ENCODE data around the gene PRRT1B.

DNA sequence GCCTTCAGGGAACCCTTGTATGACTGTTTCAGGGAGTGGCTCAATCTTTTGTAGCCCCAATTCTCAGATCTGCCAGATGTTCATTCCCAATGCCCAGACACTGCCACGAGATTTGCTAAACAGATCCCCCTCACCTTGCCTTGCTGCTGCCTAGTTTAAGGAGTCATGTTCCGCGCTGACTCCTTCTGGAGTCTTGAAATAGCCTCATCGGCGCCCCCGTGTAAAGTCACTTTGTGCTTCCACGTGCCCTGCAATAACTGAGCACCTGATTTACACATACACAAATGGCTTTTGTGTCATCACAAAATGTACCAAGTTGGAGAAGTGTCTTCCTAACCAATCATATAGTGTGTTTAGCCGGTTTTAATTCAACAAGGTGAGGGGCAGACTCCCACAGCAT lies 62.3 kb downstream of the PRRT1B start:
- TF ChIP-seq, protein P1, sequence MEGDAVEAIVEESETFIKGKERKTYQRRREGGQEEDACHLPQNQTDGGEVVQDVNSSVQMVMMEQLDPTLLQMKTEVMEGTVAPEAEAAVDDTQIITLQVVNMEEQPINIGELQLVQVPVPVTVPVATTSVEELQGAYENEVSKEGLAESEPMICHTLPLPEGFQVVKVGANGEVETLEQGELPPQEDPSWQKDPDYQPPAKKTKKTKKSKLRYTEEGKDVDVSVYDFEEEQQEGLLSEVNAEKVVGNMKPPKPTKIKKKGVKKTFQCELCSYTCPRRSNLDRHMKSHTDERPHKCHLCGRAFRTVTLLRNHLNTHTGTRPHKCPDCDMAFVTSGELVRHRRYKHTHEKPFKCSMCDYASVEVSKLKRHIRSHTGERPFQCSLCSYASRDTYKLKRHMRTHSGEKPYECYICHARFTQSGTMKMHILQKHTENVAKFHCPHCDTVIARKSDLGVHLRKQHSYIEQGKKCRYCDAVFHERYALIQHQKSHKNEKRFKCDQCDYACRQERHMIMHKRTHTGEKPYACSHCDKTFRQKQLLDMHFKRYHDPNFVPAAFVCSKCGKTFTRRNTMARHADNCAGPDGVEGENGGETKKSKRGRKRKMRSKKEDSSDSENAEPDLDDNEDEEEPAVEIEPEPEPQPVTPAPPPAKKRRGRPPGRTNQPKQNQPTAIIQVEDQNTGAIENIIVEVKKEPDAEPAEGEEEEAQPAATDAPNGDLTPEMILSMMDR (IDR thresholded peaks at IDR 0.05) = no peak
- TF ChIP-seq EZH2 (IDR thresholded peaks at IDR 0.05; ENCODE audit: borderline replicate concordance, insufficient read depth, low read depth, low read length, poor library complexity, severe bottlenecking) = no peak
